Ishikawa (cell line): ENCODE measurements around the gene MGMT.

Source experiments
- CEBPB ChIP-seq: IDR thresholded peaks from 2 replicates; pipeline ENCODE4 v1.6.1; 2012
- EP300 ChIP-seq: IDR thresholded peaks from 2 replicates; pipeline ENCODE4 v1.6.1; 2012; ENCODE audit warnings: borderline replicate concordance
- MAX ChIP-seq: IDR thresholded peaks from 2 replicates; pipeline ENCODE4 v1.6.1; 2012
- RAD21 ChIP-seq: IDR thresholded peaks from 2 replicates; pipeline ENCODE4 v1.6.1; 2012; ENCODE audit warnings: low read depth
- TCF12 ChIP-seq: IDR thresholded peaks from 2 replicates; pipeline ENCODE4 v1.6.1; 2012; ENCODE audit warnings: low read depth
- TF ChIP-seq, protein P1 (sequence below): IDR thresholded peaks from 2 replicates; pipeline ENCODE4 v1.6.1; 2012; ENCODE audit warnings: low read depth, mild to moderate bottlenecking
- TF ChIP-seq, protein P2 (sequence below): IDR thresholded peaks from 2 replicates; pipeline ENCODE4 v1.6.1; 2012

DNA sequence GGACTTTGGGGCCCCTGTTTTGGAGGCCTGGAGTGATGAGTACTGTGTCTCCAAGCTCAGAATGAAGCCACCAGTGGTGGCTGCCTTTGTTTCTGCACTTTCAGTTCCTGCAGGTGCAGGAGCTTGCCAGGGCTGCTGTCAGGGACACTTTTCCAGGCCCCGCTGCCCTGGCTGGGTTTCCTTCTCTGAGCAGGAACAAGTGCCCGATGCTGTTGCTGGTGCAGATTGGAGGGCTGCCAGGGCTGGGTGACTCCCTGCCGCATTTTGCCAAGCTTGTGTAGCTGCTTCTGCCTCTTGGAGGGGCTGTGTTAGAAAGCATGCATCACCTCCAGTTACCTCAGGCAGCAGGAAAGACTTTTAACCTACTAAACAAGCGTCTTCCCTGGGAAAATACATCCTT lies 211.1 kb downstream of the MGMT start:
- TF ChIP-seq RAD21 (no peak), MAX (no peak), TCF12 (no peak), EP300 (no peak), CEBPB (no peak)
- TF ChIP-seq, protein P1, sequence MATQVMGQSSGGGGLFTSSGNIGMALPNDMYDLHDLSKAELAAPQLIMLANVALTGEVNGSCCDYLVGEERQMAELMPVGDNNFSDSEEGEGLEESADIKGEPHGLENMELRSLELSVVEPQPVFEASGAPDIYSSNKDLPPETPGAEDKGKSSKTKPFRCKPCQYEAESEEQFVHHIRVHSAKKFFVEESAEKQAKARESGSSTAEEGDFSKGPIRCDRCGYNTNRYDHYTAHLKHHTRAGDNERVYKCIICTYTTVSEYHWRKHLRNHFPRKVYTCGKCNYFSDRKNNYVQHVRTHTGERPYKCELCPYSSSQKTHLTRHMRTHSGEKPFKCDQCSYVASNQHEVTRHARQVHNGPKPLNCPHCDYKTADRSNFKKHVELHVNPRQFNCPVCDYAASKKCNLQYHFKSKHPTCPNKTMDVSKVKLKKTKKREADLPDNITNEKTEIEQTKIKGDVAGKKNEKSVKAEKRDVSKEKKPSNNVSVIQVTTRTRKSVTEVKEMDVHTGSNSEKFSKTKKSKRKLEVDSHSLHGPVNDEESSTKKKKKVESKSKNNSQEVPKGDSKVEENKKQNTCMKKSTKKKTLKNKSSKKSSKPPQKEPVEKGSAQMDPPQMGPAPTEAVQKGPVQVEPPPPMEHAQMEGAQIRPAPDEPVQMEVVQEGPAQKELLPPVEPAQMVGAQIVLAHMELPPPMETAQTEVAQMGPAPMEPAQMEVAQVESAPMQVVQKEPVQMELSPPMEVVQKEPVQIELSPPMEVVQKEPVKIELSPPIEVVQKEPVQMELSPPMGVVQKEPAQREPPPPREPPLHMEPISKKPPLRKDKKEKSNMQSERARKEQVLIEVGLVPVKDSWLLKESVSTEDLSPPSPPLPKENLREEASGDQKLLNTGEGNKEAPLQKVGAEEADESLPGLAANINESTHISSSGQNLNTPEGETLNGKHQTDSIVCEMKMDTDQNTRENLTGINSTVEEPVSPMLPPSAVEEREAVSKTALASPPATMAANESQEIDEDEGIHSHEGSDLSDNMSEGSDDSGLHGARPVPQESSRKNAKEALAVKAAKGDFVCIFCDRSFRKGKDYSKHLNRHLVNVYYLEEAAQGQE, result no peak
- TF ChIP-seq, protein P2, sequence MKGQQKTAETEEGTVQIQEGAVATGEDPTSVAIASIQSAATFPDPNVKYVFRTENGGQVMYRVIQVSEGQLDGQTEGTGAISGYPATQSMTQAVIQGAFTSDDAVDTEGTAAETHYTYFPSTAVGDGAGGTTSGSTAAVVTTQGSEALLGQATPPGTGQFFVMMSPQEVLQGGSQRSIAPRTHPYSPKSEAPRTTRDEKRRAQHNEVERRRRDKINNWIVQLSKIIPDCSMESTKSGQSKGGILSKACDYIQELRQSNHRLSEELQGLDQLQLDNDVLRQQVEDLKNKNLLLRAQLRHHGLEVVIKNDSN, result no peak
